ENCODE measurements around the gene RASGRP2. TPM values are rescaled to one million over a fixed set of nuclear protein-coding genes. Genes with fewer than 3 reads are reported as not detected.

Gene RASGRP2
- total and polyA plus RNA-seq, 9 donors, result 2.1 to 18.9 (median 7.6) TPM

DNA sequence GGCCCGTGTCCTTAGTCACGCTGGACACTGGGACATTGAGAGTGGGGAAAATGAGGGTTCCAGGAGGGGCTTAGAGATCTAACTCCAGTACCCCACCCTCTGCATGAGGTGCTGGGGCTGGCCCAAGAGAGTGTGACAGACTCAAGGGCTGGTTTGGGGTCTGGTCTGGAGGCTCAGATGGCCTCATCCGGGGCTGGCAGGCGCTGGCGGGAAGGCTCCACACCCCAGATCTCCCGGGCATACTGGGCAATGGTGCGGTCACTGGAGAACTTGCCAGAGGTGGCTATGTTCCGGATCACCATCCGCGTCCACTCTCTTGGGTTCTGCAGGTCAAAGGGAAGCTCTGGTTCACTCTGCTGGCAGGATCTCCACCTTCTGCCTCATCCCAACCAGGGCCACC lies 2.5 kb upstream of the RASGRP2 start:
- Histone ChIP-seq H3K9me3 (no peaks in the 10 kb centered on the region), H3K4me3 (no peak overlapping the region), H3K36me3 (no peaks in the 10 kb centered on the region), H3K27me3 (no peaks in the 10 kb centered on the region), H3K4me1 (ENCODE audit: insufficient read depth) (peaks cover 11% of the 10 kb centered on the region), H3K27ac (no peak overlapping the region)
- intact Hi-C loops (cut with DNase I), result no loop called here
- 78 to 85% (median 79%) methylated on average over 7 to 10 of the region's 10 CpGs for WGBS, 3 donors
- TF ChIP-seq EP300 (IDR thresholded peaks at IDR 0.05) (no peak), POLR2A (IDR thresholded peaks at IDR 0.05) (no peak)
- TF ChIP-seq, protein P1, sequence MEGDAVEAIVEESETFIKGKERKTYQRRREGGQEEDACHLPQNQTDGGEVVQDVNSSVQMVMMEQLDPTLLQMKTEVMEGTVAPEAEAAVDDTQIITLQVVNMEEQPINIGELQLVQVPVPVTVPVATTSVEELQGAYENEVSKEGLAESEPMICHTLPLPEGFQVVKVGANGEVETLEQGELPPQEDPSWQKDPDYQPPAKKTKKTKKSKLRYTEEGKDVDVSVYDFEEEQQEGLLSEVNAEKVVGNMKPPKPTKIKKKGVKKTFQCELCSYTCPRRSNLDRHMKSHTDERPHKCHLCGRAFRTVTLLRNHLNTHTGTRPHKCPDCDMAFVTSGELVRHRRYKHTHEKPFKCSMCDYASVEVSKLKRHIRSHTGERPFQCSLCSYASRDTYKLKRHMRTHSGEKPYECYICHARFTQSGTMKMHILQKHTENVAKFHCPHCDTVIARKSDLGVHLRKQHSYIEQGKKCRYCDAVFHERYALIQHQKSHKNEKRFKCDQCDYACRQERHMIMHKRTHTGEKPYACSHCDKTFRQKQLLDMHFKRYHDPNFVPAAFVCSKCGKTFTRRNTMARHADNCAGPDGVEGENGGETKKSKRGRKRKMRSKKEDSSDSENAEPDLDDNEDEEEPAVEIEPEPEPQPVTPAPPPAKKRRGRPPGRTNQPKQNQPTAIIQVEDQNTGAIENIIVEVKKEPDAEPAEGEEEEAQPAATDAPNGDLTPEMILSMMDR (IDR thresholded peaks at IDR 0.05), result no peak
- no peak for DNase-seq

DNA sequence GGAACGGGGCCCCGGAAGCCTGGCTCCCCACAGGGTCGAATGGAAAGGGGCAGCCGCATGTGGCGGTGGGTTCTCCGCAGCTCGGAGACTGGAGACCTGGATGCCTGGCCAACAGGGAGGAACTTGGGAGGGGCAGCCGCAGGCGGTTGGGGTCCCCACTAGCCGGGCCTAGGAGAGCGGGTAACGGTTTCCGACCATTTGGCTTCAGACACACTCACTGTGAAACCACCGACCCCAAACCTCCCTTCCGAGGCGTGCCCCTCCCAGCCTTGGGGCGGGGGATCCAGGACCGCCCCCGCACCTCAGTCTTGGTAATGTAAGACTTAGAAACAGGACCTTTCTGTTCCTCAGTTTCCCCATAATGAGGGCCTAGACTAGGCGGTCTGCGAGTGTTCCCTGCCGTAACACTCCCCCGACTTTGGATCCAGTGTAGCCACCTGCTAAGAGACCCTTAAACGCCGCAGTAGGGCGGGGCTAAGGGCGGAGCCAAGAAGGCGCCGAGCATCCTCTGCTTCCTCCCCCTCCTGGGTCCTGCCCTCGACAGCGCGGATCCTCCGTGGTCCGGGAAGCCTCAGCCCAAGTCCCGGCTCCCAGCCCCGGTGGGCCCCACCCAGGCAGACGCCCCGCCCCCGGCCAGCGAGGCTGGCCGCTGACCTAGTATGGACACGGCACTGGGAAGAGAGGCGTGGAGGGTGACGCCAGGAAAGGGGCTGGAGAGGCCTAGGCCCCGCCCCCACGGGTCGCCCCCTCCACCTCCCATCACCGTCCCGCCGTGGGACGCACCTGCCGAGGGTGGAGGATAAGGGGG lies 1.8 kb upstream of the RASGRP2 start:
- H3K36me3 ChIP-seq, result no peaks in the 10 kb centered on the region
- H3K4me1 ChIP-seq (ENCODE audit: insufficient read depth), result peaks cover 11% of the 10 kb centered on the region
- no peaks in the 10 kb centered on the region for H3K27me3 ChIP-seq
- WGBS, 3 donors, result 1 to 2% (median 1%) methylated on average over 48 to 52 of the region's 52 CpGs
- no peaks in the 10 kb centered on the region for H3K9me3 ChIP-seq
- intact Hi-C loops (cut with DNase I), result no loop called here
- peak overlapping the region; percentile 44 for H3K4me3 ChIP-seq
- H3K27ac ChIP-seq, result peak overlapping the region in 1 of 2 donors; percentile 19
- no peak for TF ChIP-seq EP300 (IDR thresholded peaks at IDR 0.05)
- TF ChIP-seq, protein P1 (IDR thresholded peaks at IDR 0.05), result no peak
- no peak for TF ChIP-seq POLR2A (IDR thresholded peaks at IDR 0.05)
- DNase-seq, result peak; percentile 55 to 79 (median 77)

DNA sequence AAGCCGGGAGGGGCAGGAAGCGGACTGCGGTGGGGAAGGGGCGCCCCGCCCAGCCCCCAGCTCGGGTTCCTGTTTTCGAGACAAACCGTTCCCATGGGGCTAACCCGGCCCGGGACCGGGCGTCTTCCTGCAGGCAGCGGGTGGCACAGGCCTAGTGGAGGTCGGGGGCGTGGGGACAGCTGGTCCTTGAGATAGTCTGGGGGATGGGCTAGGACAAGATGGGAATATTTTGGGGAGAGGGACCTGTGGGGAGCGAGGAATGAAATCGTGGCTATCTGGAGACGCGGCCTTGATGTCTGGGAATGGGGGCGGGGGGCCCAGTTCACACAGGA lies 1.2 kb upstream of the RASGRP2 start:
- DNase-seq, result peak in 3 of 5 donors; percentile 54 to 67 (median 61)
- Histone ChIP-seq H3K9me3 (no peaks in the 10 kb centered on the region), H3K36me3 (no peaks in the 10 kb centered on the region), H3K27ac (peak overlapping the region in 1 of 2 donors; percentile 19), H3K4me1 (ENCODE audit: insufficient read depth) (peaks cover 11% of the 10 kb centered on the region), H3K27me3 (no peaks in the 10 kb centered on the region), H3K4me3 (peak overlapping the region; percentile 44)
- 0 to 1% (median 0%) methylated on average over 18 to 20 of the region's 20 CpGs for WGBS, 3 donors
- intact Hi-C loops (cut with DNase I), result no loop called here
- peak; percentile 12 for TF ChIP-seq POLR2A (IDR thresholded peaks at IDR 0.05)
- TF ChIP-seq, protein P1 (IDR thresholded peaks at IDR 0.05), result no peak

DNA sequence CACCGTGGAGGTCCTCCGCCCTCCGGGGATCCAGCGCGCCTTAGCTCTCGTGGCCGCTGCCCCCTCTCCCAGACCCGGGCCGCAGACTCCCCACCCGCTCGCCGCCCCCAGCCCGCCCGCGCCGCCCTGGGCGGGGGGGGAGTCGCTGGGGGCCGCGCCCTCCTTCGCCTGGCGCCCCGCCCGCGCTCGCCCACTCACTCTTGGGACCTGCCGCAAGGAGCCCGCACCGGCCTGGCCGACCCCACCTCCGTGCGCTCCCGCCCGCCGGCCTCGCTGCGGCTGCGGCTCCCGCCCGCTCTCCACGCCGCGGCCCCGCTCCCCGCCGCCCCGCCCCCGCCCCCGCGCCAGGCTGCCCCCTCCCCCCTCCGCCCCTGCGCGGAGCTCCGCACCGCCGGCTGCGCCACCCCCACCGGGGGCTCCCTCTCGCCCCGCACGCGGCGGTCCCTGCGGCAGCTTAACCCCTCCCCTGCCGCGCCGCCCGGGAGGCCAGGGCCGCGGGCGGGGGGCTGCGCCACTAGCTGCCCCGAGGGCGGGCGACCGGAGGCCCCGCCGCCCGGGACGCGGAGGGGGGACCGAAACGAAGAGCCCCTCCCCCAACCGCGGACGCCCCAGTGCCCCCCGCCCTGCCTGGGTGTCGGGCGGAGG lies 724 bp upstream of the RASGRP2 start:
- DNase-seq, result no peak
- Histone ChIP-seq H3K4me1 (ENCODE audit: insufficient read depth) (peaks cover 11% of the 10 kb centered on the region), H3K27me3 (no peaks in the 10 kb centered on the region), H3K27ac (peak overlapping the region in 1 of 2 donors; percentile 19), H3K4me3 (peak overlapping the region; percentile 44), H3K9me3 (no peaks in the 10 kb centered on the region), H3K36me3 (no peaks in the 10 kb centered on the region)
- TF ChIP-seq, protein P1 (IDR thresholded peaks at IDR 0.05), result no peak
- no peak for TF ChIP-seq POLR2A (IDR thresholded peaks at IDR 0.05)
- no peak for TF ChIP-seq EP300 (IDR thresholded peaks at IDR 0.05)
- 0 to 1% (median 0%) methylated on average over 7 to 83 of the region's 89 CpGs for WGBS, 3 donors
- intact Hi-C loops (cut with DNase I), result loop anchor here in 1 of 4 donors (5.0 kb wide), 1 partner anchor 33 kb away; the partner anchor contains the start of gene SF1
